A673 (cell line): ENCODE measurements around the gene MYO7B.

Experiments
- CTCF ChIP-seq: fragments of 300-800, 200-600 bp; sonication (generic); conservative IDR thresholded peaks from 2 replicates; pipeline ENCODE4 v1.5.1; 2017; ENCODE audit warnings: low read depth, mild to moderate bottlenecking, antibody characterized with exemption, low read length, moderate library complexity, mixed read lengths
- EZH2 ChIP-seq: fragments of 200-600 bp; sonication (generic); IDR thresholded peaks from 2 replicates; pipeline ENCODE4 v1.6.1; 2017; ENCODE audit warnings: borderline replicate concordance, low read depth, mild to moderate bottlenecking, mixed read lengths, antibody characterized with exemption, low read length; ENCODE audit not compliant: poor library complexity, severe bottlenecking

GRCh38 chr2:127508631-127509034 is 26.9 kb upstream of the MYO7B start:
- TF ChIP-seq CTCF, result no peak
- no peak for TF ChIP-seq EZH2
